SK-N-SH (cell line): ENCODE data around the gene SOBP. TPM values are rescaled to one million over a fixed set of nuclear protein-coding genes. Genes with fewer than 3 reads are reported as not detected.

Experiments
- CTCF ChIA-PET: fragments of 300-600, 350-600 bp; formaldehyde crosslinking; extraction: SDS; loops from one replicate; lab custom pipeline; 2021; lab: Yijun Ruan, JAX
- POLR2A ChIA-PET: fragments of 350-600 bp; sonication (Branson Sonifier 250); formaldehyde crosslinking; extraction: SDS; loops from one replicate; lab custom pipeline; 2020; ENCODE audit warnings: antibody characterized with exemption, inconsistent platforms; lab: Yijun Ruan, JAX
- DNase-seq: peaks from one replicate; pipeline ENCODE4 v3.0.0; 2012
- H2AFZ ChIP-seq: fragments of 200-600 bp; sonication (generic); 2 replicates; pipeline ENCODE4 v1.8.1; 2016; ENCODE audit warnings: antibody characterized with exemption, mild to moderate bottlenecking, low read depth
- H3F3A ChIP-seq: fragments of 200-600 bp; sonication (generic); replicated peaks from 2 replicates; pipeline ENCODE3; 2016; ENCODE audit warnings: antibody characterized with exemption, mild to moderate bottlenecking; ENCODE audit not compliant: insufficient read depth
- H3K27ac ChIP-seq, 2 experiments: fragments of 200-500 bp in 1 of 2; fragments of 200-600 bp in 1 of 2; sonication (Bioruptor generic) in 1 of 2; sonication (generic), shearing (Covaris generic) in 1 of 2; 2 replicates each; pipeline versions ENCODE4 v1.5.1 to v1.6.1; 2014 to 2016; ENCODE audit warnings: low read depth in 2 of 2, inconsistent platforms in 1 of 2, low read length in 1 of 2, mild to moderate bottlenecking in 1 of 2, mixed read lengths in 1 of 2
- H3K27me3 ChIP-seq: fragments of 200-600 bp; sonication (generic), shearing (Covaris generic); 2 replicates; pipeline ENCODE4 v1.6.1; 2016; ENCODE audit warnings: mixed run types; ENCODE audit not compliant: insufficient read depth
- H3K36me3 ChIP-seq, 2 experiments: fragments of 200-500 bp in 1 of 2; fragments of 200-600 bp in 1 of 2; sonication (Bioruptor generic) in 1 of 2; sonication (generic) in 1 of 2; replicated peaks in 1 of 2; 2 replicates each; pipeline versions ENCODE3 to v1.5.1; 2014 to 2016; ENCODE audit warnings: low read length in 1 of 2, mild to moderate bottlenecking in 1 of 2; ENCODE audit not compliant: insufficient read depth in 2 of 2, control insufficient read depth in 1 of 2
- H3K4me1 ChIP-seq, 2 experiments: fragments of 200-500 bp in 1 of 2; fragments of 200-600 bp in 1 of 2; sonication (Bioruptor generic) in 1 of 2; sonication (generic), shearing (Covaris generic) in 1 of 2; 2 replicates each; pipeline versions ENCODE4 v1.5.1 to v1.6.1; 2014 to 2016; ENCODE audit warnings: low read depth in 1 of 2, low read length in 1 of 2, mixed run types in 1 of 2; ENCODE audit not compliant: insufficient read depth in 2 of 2, control insufficient read depth in 1 of 2
- H3K4me2 ChIP-seq: fragments of 200-600 bp; sonication (generic), shearing (Covaris generic); 2 replicates; pipeline ENCODE4 v1.6.1; 2017; ENCODE audit warnings: mixed run types
- H3K4me3 ChIP-seq, 2 experiments: fragments of 200-500 bp in 1 of 2; fragments of 200-600 bp in 1 of 2; sonication (Bioruptor generic) in 1 of 2; sonication (generic), shearing (Covaris generic) in 1 of 2; 2 replicates each; pipeline versions ENCODE4 v1.5.1 to v1.8.1; 2014 to 2016; ENCODE audit warnings: low read depth in 2 of 2, inconsistent platforms in 1 of 2, low read length in 1 of 2, mild to moderate bottlenecking in 1 of 2, mixed read lengths in 1 of 2, moderate library complexity in 1 of 2
- H3K79me2 ChIP-seq: fragments of 200-600 bp; sonication (generic); 2 replicates; pipeline ENCODE4 v1.8.1; 2017; ENCODE audit warnings: mild to moderate bottlenecking; ENCODE audit not compliant: insufficient read depth
- H3K9ac ChIP-seq: fragments of 200-600 bp; sonication (generic); 2 replicates; pipeline ENCODE4 v1.6.1; 2017; ENCODE audit warnings: mixed run types
- H3K9me2 ChIP-seq: fragments of 200-600 bp; sonication (generic); 2 replicates; pipeline ENCODE4 v1.6.1; 2017; ENCODE audit warnings: mixed run types
- H3K9me3 ChIP-seq: fragments of 200-600 bp; sonication (generic); 2 replicates; pipeline ENCODE4 v1.6.1; 2017; ENCODE audit warnings: mixed run types, mild to moderate bottlenecking, moderate library complexity
- H4K20me1 ChIP-seq: fragments of 200-600 bp; sonication (generic); 2 replicates; pipeline ENCODE4 v1.6.1; 2017; ENCODE audit warnings: mild to moderate bottlenecking, mixed run types; ENCODE audit not compliant: insufficient read depth
- CHD2 ChIP-seq: fragments of 150-350 bp; IDR thresholded peaks from 2 replicates; pipeline ENCODE4 v1.6.1; 2018; ENCODE audit warnings: low read length; ENCODE audit not compliant: partially characterized antibody
- CTCF ChIP-seq: fragments of 200-600 bp; sonication (generic); IDR thresholded peaks from 2 replicates; pipeline ENCODE4 v1.6.1; 2017; ENCODE audit warnings: antibody characterized with exemption, mild to moderate bottlenecking, moderate library complexity
- ELF1 ChIP-seq: IDR thresholded peaks from 2 replicates; pipeline ENCODE4 v1.4.0; 2012
- EP300 ChIP-seq, 2 experiments: IDR thresholded peaks; 2 replicates each; pipeline versions ENCODE4 v1.4.0 to v1.6.1; 2012; ENCODE audit warnings: borderline replicate concordance in 1 of 2, low read depth in 1 of 2, low read length in 1 of 2
- FOSL2 ChIP-seq: IDR thresholded peaks from 2 replicates; pipeline ENCODE4 v1.4.0; 2012; ENCODE audit warnings: low read depth, mild to moderate bottlenecking, moderate library complexity, borderline replicate concordance
- FOXJ3 ChIP-seq: sonication (generic); formaldehyde crosslinking; IDR thresholded peaks from 2 replicates; pipeline ENCODE4 v1.5.1; 2020; ENCODE audit warnings: mild to moderate bottlenecking, missing genetic modification reagents
- FOXM1 ChIP-seq: IDR thresholded peaks from 2 replicates; pipeline ENCODE4 v1.4.0; 2012; ENCODE audit warnings: low read depth, mild to moderate bottlenecking
- GATA2 ChIP-seq: sonication (generic); formaldehyde crosslinking; IDR thresholded peaks from 2 replicates; pipeline ENCODE4 v1.5.0; 2020; ENCODE audit warnings: mild to moderate bottlenecking, missing genetic modification reagents
- NFIC ChIP-seq: IDR thresholded peaks from 2 replicates; pipeline ENCODE4 v1.4.0; 2012; ENCODE audit warnings: borderline replicate concordance
- NRF1 ChIP-seq: IDR thresholded peaks from 2 replicates; pipeline ENCODE4 v1.6.1; 2012; ENCODE audit warnings: low read depth, mild to moderate bottlenecking, low read length
- POLR2AphosphoS5 ChIP-seq: IDR thresholded peaks from 2 replicates; pipeline ENCODE4 v1.6.1; 2012; ENCODE audit warnings: low read depth, low read length
- RAD21 ChIP-seq: IDR thresholded peaks from 2 replicates; pipeline ENCODE4 v1.6.1; 2012; ENCODE audit warnings: mild to moderate bottlenecking, low read length
- RCOR1 ChIP-seq: fragments of 150-350 bp; IDR thresholded peaks from 2 replicates; pipeline ENCODE4 v1.6.1; 2017; ENCODE audit warnings: antibody characterized with exemption, low read length
- RFX5 ChIP-seq: IDR thresholded peaks from 2 replicates; pipeline ENCODE4 v1.6.1; 2012; ENCODE audit warnings: mild to moderate bottlenecking, improper control_type of control experiment, low read length
- SIN3A ChIP-seq: IDR thresholded peaks from 2 replicates; pipeline ENCODE4 v1.6.1; 2012; ENCODE audit warnings: low read depth, mild to moderate bottlenecking, low read length, moderate library complexity, borderline replicate concordance
- TAF1 ChIP-seq: IDR thresholded peaks from 2 replicates; pipeline ENCODE4 v1.6.1; 2012; ENCODE audit warnings: low read depth, mild to moderate bottlenecking, low read length, moderate library complexity, borderline replicate concordance
- TEAD4 ChIP-seq: IDR thresholded peaks from 2 replicates; pipeline ENCODE4 v1.4.0; 2012; ENCODE audit warnings: mild to moderate bottlenecking, borderline replicate concordance; ENCODE audit not compliant: insufficient read depth
- USF1 ChIP-seq: IDR thresholded peaks from 2 replicates; pipeline ENCODE4 v1.4.0; 2012; ENCODE audit warnings: low read depth, borderline replicate concordance
- YY1 ChIP-seq: IDR thresholded peaks from 2 replicates; pipeline ENCODE4 v1.4.0; 2012; ENCODE audit warnings: low read depth, mild to moderate bottlenecking
- WGBS: methylation state at CpG from one replicate; pipeline ENCODE4 v1.1.6; 2017; ENCODE audit warnings: low lambda C conversion rate; 5-methylcytosine and 5-hydroxymethylcytosine counted together
- polyA plus RNA-seq, 3 experiments: library from polyadenylated mRNA; depleted of rRNA; stranded (reverse); fragments of >200 nt; gene quantifications; 2 replicates each; pipeline ENCODE4 v1.2.3, GENCODE V29; 2012
- TF ChIP-seq, protein P1 (sequence below): IDR thresholded peaks from 2 replicates; pipeline ENCODE4 v1.4.0; 2012; ENCODE audit warnings: low read depth
- TF ChIP-seq, protein P2 (sequence below): IDR thresholded peaks from 2 replicates; pipeline ENCODE4; 2012
- TF ChIP-seq, protein P3 (sequence below): fragments of 150-350 bp; IDR thresholded peaks from 2 replicates; pipeline ENCODE4 v1.6.1; 2016; ENCODE audit warnings: mild to moderate bottlenecking, low read depth, low read length
- TF ChIP-seq, protein P4 (sequence below): fragments of 150-350 bp; IDR thresholded peaks from 2 replicates; pipeline ENCODE4 v1.6.1; 2017; ENCODE audit warnings: antibody characterized with exemption, low read length, low read depth, borderline replicate concordance

Gene SOBP
- polyA plus RNA-seq, 1 of the 3 experiments (the other 2 are of a cell fraction): 0.61 TPM

DNA sequence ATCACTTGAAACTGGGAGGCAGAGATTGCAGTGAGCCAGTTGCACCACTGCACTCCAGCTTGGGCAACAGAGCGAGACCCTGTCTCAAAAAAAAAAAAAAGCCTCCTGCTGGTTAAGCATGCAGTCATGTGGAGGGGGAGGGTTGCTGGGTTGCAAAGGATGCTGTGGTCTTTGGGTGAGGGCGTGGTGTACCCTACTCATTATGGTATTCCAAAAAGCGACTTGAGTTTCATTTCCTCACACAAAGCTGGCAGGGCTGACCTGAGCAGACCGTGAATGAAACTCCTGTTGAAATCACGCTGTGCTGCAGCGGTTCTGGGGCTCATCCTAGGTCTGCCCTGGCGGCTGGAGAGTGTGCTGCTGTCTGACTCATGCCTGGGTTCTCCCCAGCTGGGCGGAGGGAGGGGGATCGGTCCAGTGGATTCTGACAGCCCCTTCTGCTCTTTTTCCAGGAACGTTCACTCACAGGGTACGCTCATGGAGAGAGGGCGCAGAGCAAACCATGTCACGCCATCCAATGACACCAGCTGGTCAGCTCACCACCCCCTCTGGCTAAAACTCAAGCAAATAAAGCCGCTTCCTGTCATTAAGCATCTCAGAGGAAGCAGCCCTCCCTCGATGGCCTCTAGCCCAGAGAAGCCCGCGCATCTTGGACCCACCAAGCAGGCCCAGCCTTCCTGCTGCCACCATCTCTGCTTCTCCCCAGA, 168.0 kb downstream of the SOBP start:
- Histone ChIP-seq H3F3A (no peaks in the 10 kb centered on the region), H2AFZ (peak overlapping the region; percentile 89), H3K9ac (peak overlapping the region; percentile 21; the same call in 1 of the 2 replicates), H3K27ac (peak overlapping the region; percentile 24 to 78; a peak in 3 of 4 replicates), H3K4me2 (peak overlapping the region; percentile 82), H3K4me3 (peak overlapping the region; percentile 36 to 55), H3K27me3 (no peaks in the 10 kb centered on the region), H3K4me1 (peaks cover 0 to 53% of the 10 kb centered on the region in 2 experiments; a peak in 2 of 4 replicates), H3K9me3 (no peaks in the 10 kb centered on the region), H3K36me3 (no peaks in the 10 kb centered on the region), H4K20me1 (no peaks in the 10 kb centered on the region), H3K79me2 (no peaks in the 10 kb centered on the region), H3K9me2 (no peaks in the 10 kb centered on the region)
- 38% methylated on average over 13 of the region's 17 CpGs for WGBS
- peak; percentile 77 for DNase-seq
- ChIA-PET POLR2A (interaction anchor here (0.6 to 0.9 kb wide), 5 partner anchors 27 to 198 kb away, joined by 3 to 5 read pairs (median 3); partner anchors contain the start of gene PDSS2), CTCF (interaction anchor here (0.6 to 6.2 kb wide), 16 partner anchors 15 to 577 kb away, joined by 3 to 64 read pairs (median 4); no protein-coding TSS in a partner anchor)
- TF ChIP-seq RFX5 (no peak), FOXJ3 (CRISPR knock-in tag) (no peak), RCOR1 (no peak), FOXM1 (no peak), YY1 (no peak), GATA2 (CRISPR knock-in tag) (no peak), CHD2 (no peak), ELF1 (no peak), NFIC (peak; percentile 17; the same call in 1 of the 2 replicates), CTCF (peak; percentile 45), SIN3A (peak; percentile 83; the same call in 1 of the 2 replicates), RAD21 (0 out of 2 replicates have a peak, but pooled peaks have one; percentile 17), EP300 (IDR thresholded peaks at IDR 0.05; ENCODE audit: borderline replicate concordance in 1 of 2, low read depth in 1 of 2, low read length in 1 of 2) (no peak), TEAD4 (no peak), USF1 (no peak), TAF1 (no peak), FOSL2 (peak; percentile 79), NRF1 (no peak), POLR2AphosphoS5 (no peak)
- TF ChIP-seq, protein P1, sequence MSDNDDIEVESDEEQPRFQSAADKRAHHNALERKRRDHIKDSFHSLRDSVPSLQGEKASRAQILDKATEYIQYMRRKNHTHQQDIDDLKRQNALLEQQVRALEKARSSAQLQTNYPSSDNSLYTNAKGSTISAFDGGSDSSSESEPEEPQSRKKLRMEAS: no peak; the same call in 1 of the 2 replicates
- TF ChIP-seq, protein P2, sequence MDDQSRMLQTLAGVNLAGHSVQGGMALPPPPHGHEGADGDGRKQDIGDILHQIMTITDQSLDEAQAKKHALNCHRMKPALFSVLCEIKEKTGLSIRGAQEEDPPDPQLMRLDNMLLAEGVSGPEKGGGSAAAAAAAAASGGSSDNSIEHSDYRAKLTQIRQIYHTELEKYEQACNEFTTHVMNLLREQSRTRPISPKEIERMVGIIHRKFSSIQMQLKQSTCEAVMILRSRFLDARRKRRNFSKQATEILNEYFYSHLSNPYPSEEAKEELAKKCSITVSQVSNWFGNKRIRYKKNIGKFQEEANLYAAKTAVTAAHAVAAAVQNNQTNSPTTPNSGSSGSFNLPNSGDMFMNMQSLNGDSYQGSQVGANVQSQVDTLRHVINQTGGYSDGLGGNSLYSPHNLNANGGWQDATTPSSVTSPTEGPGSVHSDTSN: 0 out of 2 replicates have a peak, but pooled peaks have one; percentile 11
- TF ChIP-seq, protein P3, sequence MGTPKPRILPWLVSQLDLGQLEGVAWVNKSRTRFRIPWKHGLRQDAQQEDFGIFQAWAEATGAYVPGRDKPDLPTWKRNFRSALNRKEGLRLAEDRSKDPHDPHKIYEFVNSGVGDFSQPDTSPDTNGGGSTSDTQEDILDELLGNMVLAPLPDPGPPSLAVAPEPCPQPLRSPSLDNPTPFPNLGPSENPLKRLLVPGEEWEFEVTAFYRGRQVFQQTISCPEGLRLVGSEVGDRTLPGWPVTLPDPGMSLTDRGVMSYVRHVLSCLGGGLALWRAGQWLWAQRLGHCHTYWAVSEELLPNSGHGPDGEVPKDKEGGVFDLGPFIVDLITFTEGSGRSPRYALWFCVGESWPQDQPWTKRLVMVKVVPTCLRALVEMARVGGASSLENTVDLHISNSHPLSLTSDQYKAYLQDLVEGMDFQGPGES: no peak
- TF ChIP-seq, protein P4, sequence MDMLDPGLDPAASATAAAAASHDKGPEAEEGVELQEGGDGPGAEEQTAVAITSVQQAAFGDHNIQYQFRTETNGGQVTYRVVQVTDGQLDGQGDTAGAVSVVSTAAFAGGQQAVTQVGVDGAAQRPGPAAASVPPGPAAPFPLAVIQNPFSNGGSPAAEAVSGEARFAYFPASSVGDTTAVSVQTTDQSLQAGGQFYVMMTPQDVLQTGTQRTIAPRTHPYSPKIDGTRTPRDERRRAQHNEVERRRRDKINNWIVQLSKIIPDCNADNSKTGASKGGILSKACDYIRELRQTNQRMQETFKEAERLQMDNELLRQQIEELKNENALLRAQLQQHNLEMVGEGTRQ: no peak
